CD4-positive, alpha-beta T cell treated with Interleukin-15 for 4 hours (primary cell): Measurements from ENCODE around the gene CASTOR2.
"Not testable (repeated sequence)": the region's sequence is repeated elsewhere in the genome, so short reads cannot be mapped to it uniquely, and the experiment has no call there.

Experiments
- DNase-seq: peaks from one replicate; pipeline ENCODE4 v3.0.0-alpha.2; 2020; ENCODE audit warnings: low spot score

The CASTOR2 gene

DNA sequence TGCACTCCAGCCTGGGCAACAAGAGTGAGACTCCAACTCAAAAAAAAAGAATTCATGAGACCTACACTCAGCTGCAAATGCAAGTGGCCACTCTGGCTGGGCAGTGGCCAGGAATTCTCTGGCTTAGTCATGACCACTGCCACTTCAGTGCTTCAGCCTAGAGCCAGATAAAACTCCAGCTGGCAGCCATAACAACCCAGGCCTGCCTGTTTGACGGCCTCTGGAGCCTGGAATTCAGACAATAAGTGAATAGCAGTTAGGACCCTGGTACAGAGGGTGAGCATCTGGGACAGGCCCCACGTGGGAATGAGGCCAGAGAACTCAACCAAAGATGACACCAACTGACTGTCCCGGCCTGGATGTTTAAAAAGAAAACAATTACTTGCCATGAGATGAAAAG lies 90.2 kb downstream of the CASTOR2 start:
- DNase-seq, result no peak

DNA sequence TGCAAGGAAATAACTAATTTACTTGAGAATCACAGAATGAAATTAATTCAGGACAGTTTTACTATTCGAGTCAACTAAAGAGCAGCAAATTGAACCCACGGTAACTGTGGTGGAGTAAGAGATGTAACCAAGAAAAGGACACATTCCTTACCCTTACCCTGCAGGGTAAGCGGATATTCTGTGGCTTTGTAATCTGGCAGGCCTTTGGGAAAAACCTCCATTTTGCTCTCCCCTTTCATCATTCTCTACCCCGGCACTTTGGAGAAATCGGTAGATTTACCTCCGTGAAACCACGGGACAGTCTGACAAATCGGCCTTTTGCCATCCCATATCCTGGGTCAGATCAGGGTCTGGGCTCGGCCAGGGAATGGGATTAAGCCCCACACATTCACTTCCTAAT lies 90.7 kb downstream of the CASTOR2 start:
- no peak for DNase-seq

DNA sequence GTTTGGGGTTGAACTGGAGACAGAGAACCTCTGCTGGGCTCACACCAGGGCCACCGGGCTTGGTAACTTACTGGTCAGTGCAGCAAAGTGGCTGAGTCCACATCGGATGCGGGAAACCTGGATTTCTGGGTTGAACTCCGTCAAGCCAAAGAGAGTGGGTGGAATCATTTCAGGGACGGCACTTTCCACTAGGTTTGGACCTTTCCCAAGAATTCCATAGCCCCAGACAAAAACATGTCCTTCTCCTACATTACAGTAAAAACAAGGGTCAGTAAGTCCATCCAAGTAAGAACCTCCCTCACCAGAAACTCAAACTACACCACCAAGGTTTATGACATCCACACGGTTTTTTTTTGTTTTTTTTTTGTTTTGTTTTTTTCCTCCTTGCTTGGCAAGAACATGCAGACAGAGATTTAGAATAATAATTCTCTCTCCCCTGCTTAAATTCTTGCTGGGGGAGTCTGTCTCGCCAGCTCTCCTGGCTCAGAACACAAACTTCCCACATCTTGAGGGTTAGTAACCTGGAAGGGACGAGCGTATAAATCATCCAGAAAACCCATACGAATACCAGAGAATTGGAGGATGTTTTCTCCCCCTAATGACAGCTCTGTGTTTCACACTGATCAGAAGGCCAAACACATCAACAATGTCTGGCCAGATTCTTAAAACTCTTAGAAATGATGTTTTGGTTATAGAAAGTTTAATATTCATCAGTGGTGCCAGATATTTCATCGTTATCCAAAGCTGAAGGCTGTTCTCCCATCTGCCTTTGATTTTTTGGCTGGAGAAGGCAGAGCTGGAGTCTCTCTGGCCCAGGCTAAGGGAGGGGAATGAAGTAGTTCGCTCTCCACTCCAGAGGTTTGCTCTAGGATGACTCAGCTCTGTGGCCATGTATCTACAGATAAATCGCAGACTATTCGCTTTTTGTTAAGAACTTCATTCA lies 91.6 kb downstream of the CASTOR2 start:
- DNase-seq, result no peak

DNA sequence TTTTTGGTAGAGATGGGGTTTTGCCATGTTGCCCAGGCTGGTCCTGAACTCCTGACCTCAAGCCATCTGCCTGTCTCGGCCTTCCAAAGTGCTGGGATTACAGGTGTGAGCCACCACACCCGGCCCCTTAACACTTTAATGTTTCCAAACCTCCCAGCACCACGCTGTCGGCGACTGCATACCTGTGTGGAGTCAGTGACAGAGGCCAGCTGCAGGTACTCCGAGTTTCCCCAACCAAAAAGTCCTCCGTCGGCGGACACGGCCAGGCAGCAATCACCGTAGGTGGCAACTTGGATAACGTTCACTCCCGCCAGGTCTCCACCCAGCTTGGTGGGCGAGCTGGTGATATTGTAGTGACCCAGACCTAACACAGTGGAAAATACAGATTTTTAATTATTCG lies 93.9 kb downstream of the CASTOR2 start:
- no peak for DNase-seq

DNA sequence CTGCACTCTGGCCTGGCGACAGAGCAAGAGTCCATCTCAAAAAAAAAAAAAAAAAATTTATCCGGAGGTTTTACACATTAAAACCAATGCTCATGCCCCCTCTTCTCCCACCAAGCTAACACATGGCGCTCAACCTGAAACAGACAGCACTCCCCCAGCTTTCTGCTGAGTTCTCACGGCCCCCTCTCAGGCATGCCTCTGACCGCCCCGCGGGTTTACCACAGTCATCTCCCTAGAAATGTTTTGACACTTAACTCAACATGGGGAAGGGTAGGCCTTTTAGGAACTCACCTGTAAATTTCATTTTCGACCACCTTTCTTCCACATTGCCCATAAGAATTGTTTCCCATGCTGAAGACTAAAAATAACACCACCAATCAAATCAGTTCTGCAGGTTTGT lies 99.8 kb downstream of the CASTOR2 start:
- DNase-seq, result no peak

DNA sequence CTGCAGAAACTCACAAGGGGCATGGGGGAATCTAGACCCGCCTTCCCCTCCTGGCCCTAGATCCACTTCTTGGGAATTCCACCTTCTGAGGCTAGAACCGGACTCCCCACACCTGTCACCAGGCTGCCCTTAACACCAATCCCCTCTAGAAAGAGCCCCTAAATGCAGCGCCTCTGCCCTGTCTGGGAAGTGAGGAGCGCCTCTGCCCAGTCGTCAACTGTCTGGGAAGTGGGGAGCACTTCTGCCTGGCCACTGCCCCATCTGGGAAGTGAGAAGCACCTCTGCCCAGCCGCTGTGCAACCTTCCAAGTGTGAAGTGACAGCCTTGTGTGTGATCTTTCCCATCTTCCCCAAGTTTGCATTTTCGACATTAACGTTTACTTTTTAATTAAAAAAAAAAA lies 100.3 kb downstream of the CASTOR2 start:
- no peak for DNase-seq

DNA sequence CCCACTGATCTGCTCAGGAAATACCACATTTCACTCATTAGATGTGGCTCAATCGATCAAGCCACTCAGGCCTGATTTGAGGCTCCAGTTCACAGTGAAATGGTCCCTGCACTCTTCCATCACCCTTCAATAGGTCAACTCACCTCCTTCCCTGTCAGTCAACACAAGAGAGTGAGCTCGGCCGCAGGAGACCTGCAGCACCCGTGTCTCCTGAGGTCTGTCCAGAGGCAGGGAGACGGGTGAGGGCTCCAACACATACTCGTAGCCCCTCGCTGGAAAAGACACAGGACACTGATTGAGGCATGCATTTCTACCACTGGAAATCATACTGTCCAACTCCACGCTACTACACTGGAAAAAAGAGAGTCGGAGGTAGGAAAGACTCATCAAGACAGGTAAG lies 102.0 kb downstream of the CASTOR2 start:
- no peak for DNase-seq

DNA sequence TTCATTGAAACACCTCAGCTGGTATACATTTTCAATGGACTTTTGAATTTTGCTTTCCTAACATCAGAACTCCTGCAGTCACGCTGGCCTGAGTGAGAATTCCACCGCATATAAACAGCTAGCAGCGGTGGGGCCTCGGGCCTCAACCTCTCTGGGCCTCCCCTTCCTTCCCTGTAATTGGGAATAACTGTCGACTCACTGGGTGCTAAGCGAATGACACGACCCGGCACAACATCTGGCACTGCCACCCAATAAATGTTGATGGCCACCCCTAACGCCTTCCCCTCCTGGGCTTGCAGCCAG lies 108.4 kb downstream of the CASTOR2 start:
- no peak for DNase-seq

DNA sequence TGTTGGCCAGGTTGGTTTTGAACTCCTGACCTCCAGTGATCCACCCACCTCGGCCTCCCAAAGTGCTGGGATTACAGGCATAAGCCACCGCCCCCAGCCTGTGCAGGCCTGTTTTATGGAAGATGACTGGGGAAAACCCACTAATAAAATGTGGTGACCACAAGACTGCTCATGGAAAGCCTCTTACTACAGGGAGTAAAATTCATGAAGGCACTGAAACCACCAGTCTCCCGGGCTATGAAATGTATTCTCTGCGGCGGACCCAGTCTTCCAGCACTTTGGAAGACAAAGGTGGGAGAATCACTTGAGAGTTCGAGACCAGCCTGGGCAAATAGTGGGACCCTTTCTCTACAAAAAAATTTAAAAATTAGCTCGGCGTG lies 109.7 kb downstream of the CASTOR2 start:
- not testable (repeated sequence) for DNase-seq
